GM12891 (cell line): ENCODE results near the gene DIS3. TPM values are rescaled to one million over a fixed set of nuclear protein-coding genes. Genes with fewer than 3 reads are reported as not detected.
"Not testable (repeated sequence)": the region's sequence is repeated elsewhere in the genome, so short reads cannot be mapped to it uniquely, and the experiment has no call there.

ENCODE experiments used
- DNase-seq: peaks from one replicate; pipeline ENCODE4 v3.0.0; 2011; ENCODE audit warnings: low spot score; ENCODE audit not compliant: insufficient read length
- FAIRE-seq: peaks from 2 replicates; lab custom pipeline; 2011; peaks lifted over from hg19 to GRCh38; lab: Jason Lieb, UNC
- PAX5 ChIP-seq: IDR thresholded peaks from 2 replicates; pipeline ENCODE4 v1.6.1; 2011; ENCODE audit warnings: low read length, moderate library complexity, mild to moderate bottlenecking; ENCODE audit not compliant: insufficient read depth, severe bottlenecking
- POLR2A ChIP-seq: IDR thresholded peaks from 2 replicates; pipeline ENCODE4 v1.6.1; 2011; ENCODE audit warnings: low read depth, low read length, control low read depth
- POLR2AphosphoS5 ChIP-seq: IDR thresholded peaks from 2 replicates; pipeline ENCODE4 v1.6.1; 2011; ENCODE audit warnings: low read depth, low read length, control low read depth
- POU2F2 ChIP-seq: IDR thresholded peaks from 2 replicates; pipeline ENCODE4 v1.6.1; 2011; ENCODE audit warnings: low read depth, mild to moderate bottlenecking, control low read depth, low read length, moderate library complexity
- SPI1 ChIP-seq: IDR thresholded peaks from 2 replicates; pipeline ENCODE4 v1.6.1; 2011; ENCODE audit warnings: low read depth, low read length, control low read depth
- TAF1 ChIP-seq: IDR thresholded peaks from 2 replicates; pipeline ENCODE4 v1.6.1; 2011; ENCODE audit warnings: low read depth, low read length, control low read depth
- polyA plus RNA-seq: library from polyadenylated mRNA; unstranded; fragments of >200 nt; gene quantifications from one replicate; pipeline ENCODE4 v1.2.1, GENCODE V29; 2012; ENCODE audit warnings: low read depth, missing spikeins, inconsistent platforms; ENCODE audit not compliant: missing spikeins

DIS3 gene
- 31.8 TPM for polyA plus RNA-seq

- DNase-seq (peak; percentile 74), FAIRE-seq (peak; percentile 100)
- peak; percentile 83; the same call in 1 of the 2 replicates for TF ChIP-seq TAF1
- TF ChIP-seq POLR2AphosphoS5: peak; percentile 90
- peak; percentile 95 for TF ChIP-seq POLR2A
- TF ChIP-seq PAX5: no peak
- peak; percentile 43; the same call in 1 of the 2 replicates for TF ChIP-seq POU2F2
- peak; percentile 46; the same call in 1 of the 2 replicates for TF ChIP-seq SPI1
Observed at GRCh38 chr13:72781451-72782439, at the start of gene DIS3, which contains the start of gene PIBF1. TSS of gene DIS3 (minus strand) at chr13:72781900. CDS start at chr13:72781832, 68 bp downstream. TSS of gene PIBF1 (plus strand) at chr13:72782133. CDS start at chr13:72783470, 1,337 bp downstream.

DNA sequence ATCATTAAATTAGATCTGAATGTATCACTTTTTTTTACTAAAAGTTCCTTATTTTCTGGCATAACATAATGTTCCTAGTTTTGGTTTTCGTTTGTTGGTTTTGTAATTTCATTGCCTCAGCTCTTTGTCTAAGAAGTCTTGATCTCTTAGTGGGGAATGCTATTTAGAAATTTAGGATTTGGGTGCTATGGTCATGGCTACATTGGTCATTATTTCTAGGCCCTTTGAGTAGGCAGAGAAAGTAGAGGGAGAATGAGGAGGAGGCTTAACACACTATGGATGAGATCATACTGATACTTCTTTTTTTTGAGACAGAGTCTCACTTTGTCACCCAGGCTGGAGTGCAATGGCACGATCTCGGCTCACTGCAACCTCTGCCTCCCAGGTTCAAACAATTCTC lies 42.0 kb upstream of the DIS3 start:
- FAIRE-seq (no peak), DNase-seq (no peak)
- TF ChIP-seq POU2F2: no peak
- no peak for TF ChIP-seq SPI1
- no peak for TF ChIP-seq TAF1
- no peak for TF ChIP-seq PAX5
- no peak for TF ChIP-seq POLR2AphosphoS5
- TF ChIP-seq POLR2A: no peak

GRCh38 chr13:72823081-72823480 lies 41.4 kb upstream of the DIS3 start:
- FAIRE-seq (no peak), DNase-seq (no peak)
- TF ChIP-seq POLR2AphosphoS5 (no peak), TAF1 (no peak), POU2F2 (no peak), PAX5 (no peak), POLR2A (no peak), SPI1 (no peak)

- FAIRE-seq (no peak), DNase-seq (no peak)
- TF ChIP-seq POLR2A: no peak
- no peak for TF ChIP-seq TAF1
- TF ChIP-seq SPI1: no peak
- no peak for TF ChIP-seq POLR2AphosphoS5
- no peak for TF ChIP-seq PAX5
- TF ChIP-seq POU2F2: no peak
Observed at GRCh38 chr13:72820898-72821279, 39.2 kb upstream of the DIS3 start.

- FAIRE-seq (no peak), DNase-seq (no peak)
- TF ChIP-seq SPI1 (no peak), POLR2AphosphoS5 (no peak), PAX5 (no peak), POLR2A (no peak), POU2F2 (no peak), TAF1 (no peak)
Observed at GRCh38 chr13:72820156-72820897, 38.6 kb upstream of the DIS3 start.

DNA sequence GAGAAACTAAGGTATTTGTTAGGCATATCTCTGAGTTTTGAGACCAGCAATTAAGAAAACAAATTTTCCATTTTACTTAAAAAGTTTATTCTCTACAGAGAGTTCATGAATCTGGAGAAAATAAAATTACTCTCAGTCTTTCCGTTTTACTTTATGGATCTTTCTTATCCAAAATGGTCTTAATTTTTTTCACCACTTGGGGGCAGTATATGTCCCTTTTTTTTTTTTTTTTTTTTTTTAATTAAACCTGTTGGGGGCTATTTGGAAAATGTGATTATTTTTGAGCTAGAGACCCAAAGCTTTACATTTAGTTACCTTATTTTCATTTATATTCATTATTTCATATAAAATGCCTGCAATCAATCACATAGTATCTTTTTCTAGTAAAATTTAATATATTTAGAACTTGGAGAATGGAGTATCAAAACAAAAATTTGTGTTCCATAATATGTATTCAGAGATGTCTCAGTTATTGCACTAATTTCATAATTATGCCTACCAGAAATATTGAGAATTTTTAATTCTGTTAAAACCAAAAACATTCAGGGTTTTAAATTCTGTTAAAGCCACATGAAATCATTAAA lies 27.3 kb upstream of the DIS3 start:
- DNase-seq (no peak), FAIRE-seq (no peak)
- no peak for TF ChIP-seq PAX5

DNA sequence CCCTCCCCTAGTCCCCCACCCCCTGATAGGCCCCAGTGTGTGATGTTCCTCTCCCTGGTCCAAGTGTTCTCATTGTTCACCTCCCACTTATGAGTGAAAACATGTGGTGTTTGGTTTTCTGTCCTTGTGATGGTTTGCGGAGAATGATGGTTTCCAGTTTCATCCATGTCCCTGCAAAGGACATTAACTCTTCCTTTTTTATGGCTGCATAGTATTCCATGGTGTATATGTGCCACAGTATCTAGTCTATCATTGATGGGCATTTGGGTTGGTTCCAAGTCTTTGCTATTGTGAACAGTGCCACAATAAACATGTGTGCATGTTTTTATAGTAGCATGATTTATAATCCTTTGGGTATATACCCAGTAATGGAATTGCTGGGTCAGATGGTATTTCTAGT lies 24.8 kb upstream of the DIS3 start:
- FAIRE-seq, DNase-seq: not testable (repeated sequence)

- TF ChIP-seq SPI1 (no peak), TAF1 (no peak), POLR2AphosphoS5 (no peak), PAX5 (no peak), POLR2A (no peak), POU2F2 (no peak)
- DNase-seq: no peak
Observed at GRCh38 chr13:72805676-72806346, 24.1 kb upstream of the DIS3 start.

GRCh38 chr13:72804301-72804700 lies 22.6 kb upstream of the DIS3 start:
- TF ChIP-seq SPI1: no peak
- TF ChIP-seq POLR2A: no peak
- TF ChIP-seq PAX5: no peak
- DNase-seq: no peak
- FAIRE-seq: no peak

More at GRCh38 chr13:72805676-72806346, 24.1 kb upstream of the DIS3 start:
- no peak for FAIRE-seq
